Endodermal cell (in vitro differentiated cells): ENCODE data around the gene GARNL3. TPM values are rescaled to one million over a fixed set of nuclear protein-coding genes. Genes with fewer than 3 reads are reported as not detected.

Experiments
- DNase-seq: peaks from one replicate; pipeline ENCODE4 v3.0.0-alpha.2; 2017
- H3K27ac ChIP-seq: 2 replicates; pipeline ENCODE4 v1.5.1; 2013; ENCODE audit warnings: mild to moderate bottlenecking, low read depth, low read length, moderate library complexity
- H3K27me3 ChIP-seq: 2 replicates; pipeline ENCODE4 v1.6.1; 2013; ENCODE audit warnings: mild to moderate bottlenecking, low read length, moderate library complexity; ENCODE audit not compliant: insufficient read depth, control insufficient read depth, poor library complexity, severe bottlenecking
- H3K36me3 ChIP-seq: 2 replicates; pipeline ENCODE4 v1.7.0; 2013; ENCODE audit warnings: mild to moderate bottlenecking, low read length, moderate library complexity; ENCODE audit not compliant: control insufficient read depth, insufficient read depth
- H3K4me1 ChIP-seq: one replicate; pipeline ENCODE4 v1.7.0; 2013; ENCODE audit warnings: low read length; ENCODE audit not compliant: control insufficient read depth, insufficient read depth
- H3K4me3 ChIP-seq: 2 replicates; pipeline ENCODE4 v1.5.1; 2013; ENCODE audit warnings: mild to moderate bottlenecking, low read length, moderate library complexity
- H3K9ac ChIP-seq: 2 replicates; pipeline ENCODE4 v1.6.1; 2013; ENCODE audit warnings: mild to moderate bottlenecking, low read length, moderate library complexity; ENCODE audit not compliant: poor library complexity, severe bottlenecking; ENCODE audit errors: extremely low read depth
- H3K9me3 ChIP-seq: 2 replicates; pipeline ENCODE4 v1.6.1; 2013; ENCODE audit warnings: mild to moderate bottlenecking, low read length, moderate library complexity; ENCODE audit not compliant: control insufficient read depth
- H3K27ac Mint-ChIP-seq: 2 replicates; pipeline ENCODE4 v1.8.0; 2020; ENCODE audit warnings: mixed read lengths
- H3K27me3 Mint-ChIP-seq: 2 replicates; pipeline ENCODE4 v1.8.0; 2021; ENCODE audit warnings: mild to moderate bottlenecking, mixed read lengths; ENCODE audit not compliant: insufficient read depth
- H3K36me3 Mint-ChIP-seq: 2 replicates; pipeline ENCODE4 v1.8.0; 2020; ENCODE audit warnings: low read depth, mixed read lengths
- H3K4me1 Mint-ChIP-seq: 2 replicates; pipeline ENCODE4 v1.8.0; 2020; ENCODE audit warnings: mixed read lengths
- H3K4me3 Mint-ChIP-seq: 2 replicates; pipeline ENCODE4 v1.8.0; 2020; ENCODE audit warnings: mild to moderate bottlenecking, moderate library complexity, mixed read lengths
- H3K9me3 Mint-ChIP-seq: 2 replicates; pipeline ENCODE4 v1.8.0; 2020; ENCODE audit warnings: mild to moderate bottlenecking, mixed read lengths
- CTCF ChIP-seq: fragments of 200-600 bp; sonication (generic); conservative IDR thresholded peaks from 2 replicates; pipeline ENCODE4 v1.5.0; 2021; ENCODE audit warnings: antibody characterized with exemption, mild to moderate bottlenecking
- WGBS, 2 experiments: methylation state at CpG; one replicate each; pipeline versions ENCODE4 v1.1.5 to v1.1.7; 2013; ENCODE audit warnings: missing lambda C conversion rate in 2 of 2, mixed read lengths in 1 of 2; ENCODE audit not compliant: insufficient coverage in 1 of 2, insufficient read length in 1 of 2; 5-methylcytosine and 5-hydroxymethylcytosine counted together
- total RNA-seq, 2 donors: library from RNA; stranded (reverse); fragmentation: NEBNext Ultra II Directional in 1 of 2; extraction: Animal tissue kit (Norgen Biotek cat#: 25700) in 1 of 2; gene quantifications; 2 replicates in 1 of 2; 3 replicates in 1 of 2; pipeline ENCODE4 v1.2.1, GENCODE V29; 2021

GARNL3 gene
- total RNA-seq, 2 donors from 2014 or later: 7.2 to 12.8 TPM

DNA sequence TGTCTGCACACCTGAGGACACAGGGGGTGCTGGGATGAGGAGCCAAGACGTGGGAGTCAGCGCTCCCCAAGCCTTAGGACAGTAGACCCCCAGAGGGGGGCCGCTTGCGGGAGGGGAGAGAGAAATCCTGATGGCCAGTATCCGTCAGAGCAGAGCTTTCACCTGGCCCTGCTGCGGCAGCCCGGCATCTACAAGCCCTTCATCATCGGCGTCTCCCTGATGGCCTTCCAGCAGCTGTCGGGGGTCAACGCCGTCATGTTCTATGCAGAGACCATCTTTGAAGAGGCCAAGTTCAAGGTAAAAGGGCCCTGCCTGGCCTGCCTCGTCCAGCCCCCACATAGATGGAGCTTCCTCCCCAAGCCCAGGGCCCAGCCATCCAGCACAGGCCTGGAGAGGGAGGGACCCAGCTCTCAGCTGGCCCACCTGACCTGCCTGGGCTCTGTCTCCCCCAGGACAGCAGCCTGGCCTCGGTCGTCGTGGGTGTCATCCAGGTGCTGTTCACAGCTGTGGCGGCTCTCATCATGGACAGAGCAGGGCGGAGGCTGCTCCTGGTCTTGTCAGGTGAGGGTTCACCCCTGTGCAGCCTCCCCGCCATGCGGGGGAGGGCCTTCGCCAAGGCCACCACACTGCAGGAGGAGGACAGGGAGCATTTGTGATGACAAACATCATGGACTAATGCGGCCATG lies 139.1 kb downstream of the GARNL3 start:
- Histone ChIP-seq H3K4me1 (peaks cover 7% of the 10 kb centered on the region), H3K36me3 (peaks cover 32% of the 10 kb centered on the region), H3K4me3 (no peak overlapping the region), H3K9ac (no peak overlapping the region), H3K27me3 (no peaks in the 10 kb centered on the region), H3K27ac (no peak overlapping the region), H3K9me3 (no peaks in the 10 kb centered on the region)
- Mint-ChIP-seq H3K36me3 (peaks cover 25% of the 10 kb centered on the region), H3K27me3 (no peaks in the 10 kb centered on the region), H3K4me3 (no peak overlapping the region), H3K27ac (no peak overlapping the region), H3K4me1 (peaks cover 4% of the 10 kb centered on the region), H3K9me3 (no peaks in the 10 kb centered on the region)
- 87 to 96% methylated on average over 15 to 22 of the region's 22 CpGs for WGBS, 2 experiments
- no peak for DNase-seq
- TF ChIP-seq CTCF: no peak

- Mint-ChIP-seq H3K4me3 (no peak overlapping the region), H3K4me1 (peaks cover 3% of the 10 kb centered on the region), H3K9me3 (no peaks in the 10 kb centered on the region), H3K27me3 (no peaks in the 10 kb centered on the region), H3K36me3 (peaks cover 25% of the 10 kb centered on the region), H3K27ac (no peak overlapping the region)
- peaks cover 7% of the 10 kb centered on the region for H3K4me1 ChIP-seq
- H3K9me3 ChIP-seq: no peaks in the 10 kb centered on the region
- TF ChIP-seq CTCF: no peak
- 95 to 96% methylated on average over 5 to 23 of the region's 23 CpGs for WGBS, 2 experiments
- no peak overlapping the region for H3K4me3 ChIP-seq
- no peaks in the 10 kb centered on the region for H3K27me3 ChIP-seq
- H3K9ac ChIP-seq: no peak overlapping the region
- no peak for DNase-seq
- no peak overlapping the region for H3K27ac ChIP-seq
- peaks cover 31% of the 10 kb centered on the region for H3K36me3 ChIP-seq
Measured at GRCh38 chr9:127404631-127405030, 140.1 kb downstream of the GARNL3 start.

DNA sequence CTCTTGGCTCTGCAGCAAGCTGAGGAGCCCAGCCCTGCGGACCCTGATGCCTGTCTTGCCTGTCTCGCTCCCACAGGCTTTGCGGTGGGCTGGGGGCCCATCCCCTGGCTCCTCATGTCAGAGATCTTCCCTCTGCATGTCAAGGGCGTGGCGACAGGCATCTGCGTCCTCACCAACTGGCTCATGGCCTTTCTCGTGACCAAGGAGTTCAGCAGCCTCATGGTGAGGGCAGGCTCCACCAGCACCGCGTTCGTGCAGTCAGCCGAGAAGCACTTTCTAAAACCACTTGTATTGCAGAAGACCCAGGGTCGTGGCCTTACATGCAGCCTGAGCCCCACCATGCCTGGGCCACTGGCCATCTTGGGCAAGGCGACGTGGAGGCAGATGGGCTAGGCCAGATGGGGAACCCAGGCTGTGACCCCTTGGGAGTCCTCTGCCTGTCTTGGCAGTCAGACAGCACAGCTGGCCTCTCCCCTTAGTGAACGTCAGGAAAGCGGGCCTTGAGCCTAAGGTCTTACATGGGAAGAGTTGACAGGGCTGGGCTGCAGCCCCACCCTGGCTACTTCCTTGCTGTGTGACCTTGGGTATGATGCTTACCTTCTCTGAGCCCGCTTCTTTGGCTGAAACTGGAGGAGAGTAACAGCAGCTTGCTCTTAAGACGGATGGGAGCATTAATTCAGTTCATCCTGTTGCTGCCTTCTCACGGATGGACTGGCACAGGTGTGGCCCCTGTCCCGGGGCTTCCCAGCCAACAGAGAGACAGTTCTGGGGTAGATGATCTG lies 141.0 kb downstream of the GARNL3 start:
- 92 to 98% methylated on average over 16 to 20 of the region's 20 CpGs for WGBS, 2 experiments
- no peaks in the 10 kb centered on the region for H3K9me3 ChIP-seq

More for the DNA sequence above, 141.0 kb downstream of the GARNL3 start:
- Mint-ChIP-seq H3K27me3 (no peaks in the 10 kb centered on the region), H3K36me3 (peaks cover 22% of the 10 kb centered on the region), H3K4me3 (no peak overlapping the region), H3K9me3 (no peaks in the 10 kb centered on the region), H3K4me1 (peaks cover 3% of the 10 kb centered on the region), H3K27ac (no peak overlapping the region)
- no peak for DNase-seq
- TF ChIP-seq CTCF: no peak
- Histone ChIP-seq H3K27ac (no peak overlapping the region), H3K4me3 (no peak overlapping the region), H3K27me3 (no peaks in the 10 kb centered on the region), H3K4me1 (peaks cover 7% of the 10 kb centered on the region), H3K9ac (no peak overlapping the region), H3K36me3 (peaks cover 22% of the 10 kb centered on the region)
